Keratinocyte (primary cell): ENCODE measurements around the gene AHCYL2.

ENCODE experiments used
- CTCF ChIP-seq, 3 experiments: IDR thresholded peaks in 1 of 3; conservative IDR thresholded peaks in 1 of 3; optimal IDR thresholded peaks in 1 of 3; 2 replicates in 2 of 3; 3 replicates in 1 of 3; pipeline versions ENCODE3 to v1.5.1; 2011; ENCODE audit warnings: low read length in 3 of 3, mild to moderate bottlenecking in 3 of 3, moderate library complexity in 2 of 3, control low read depth in 1 of 3, inconsistent platforms in 1 of 3; ENCODE audit not compliant: insufficient read depth in 2 of 3; ENCODE audit errors: extremely low read depth in 1 of 3
- EZH2 ChIP-seq: IDR thresholded peaks from one replicate; pipeline ENCODE4 v1.6.1; 2012; ENCODE audit warnings: inconsistent platforms, mild to moderate bottlenecking, low read length, moderate library complexity

GRCh38 chr7:129458171-129458570 is 233.3 kb downstream of the AHCYL2 start:
- TF ChIP-seq EZH2, result no peak
- no peak for TF ChIP-seq CTCF (optimal IDR thresholded peaks at IDR 0.05 in 1 of 3, IDR thresholded peaks at IDR 0.05 in 1 of 3, conservative IDR thresholded peaks at IDR 0.05 in 1 of 3; ENCODE audit: extremely low read depth in 1 of 3, insufficient read depth in 2 of 3, low read length in 3 of 3)
